Measurements from ENCODE around the gene SLC26A8.
"Not testable (repeated sequence)": the region's sequence is repeated elsewhere in the genome, so short reads cannot be mapped to it uniquely, and the experiment has no call there.

Gene SLC26A8

GRCh38 chr6:35942355-35942754 is 82.1 kb downstream of the SLC26A8 start:
- DNase-seq = no peak

GRCh38 chr6:35941170-35941569 is 83.3 kb downstream of the SLC26A8 start:
- DNase-seq = not testable (repeated sequence)

- not testable (repeated sequence) for DNase-seq
Measured at GRCh38 chr6:35940014-35940413, 84.4 kb downstream of the SLC26A8 start.

- DNase-seq = not testable (repeated sequence)
Measured at GRCh38 chr6:35939259-35939658, 85.2 kb downstream of the SLC26A8 start.

DNA sequence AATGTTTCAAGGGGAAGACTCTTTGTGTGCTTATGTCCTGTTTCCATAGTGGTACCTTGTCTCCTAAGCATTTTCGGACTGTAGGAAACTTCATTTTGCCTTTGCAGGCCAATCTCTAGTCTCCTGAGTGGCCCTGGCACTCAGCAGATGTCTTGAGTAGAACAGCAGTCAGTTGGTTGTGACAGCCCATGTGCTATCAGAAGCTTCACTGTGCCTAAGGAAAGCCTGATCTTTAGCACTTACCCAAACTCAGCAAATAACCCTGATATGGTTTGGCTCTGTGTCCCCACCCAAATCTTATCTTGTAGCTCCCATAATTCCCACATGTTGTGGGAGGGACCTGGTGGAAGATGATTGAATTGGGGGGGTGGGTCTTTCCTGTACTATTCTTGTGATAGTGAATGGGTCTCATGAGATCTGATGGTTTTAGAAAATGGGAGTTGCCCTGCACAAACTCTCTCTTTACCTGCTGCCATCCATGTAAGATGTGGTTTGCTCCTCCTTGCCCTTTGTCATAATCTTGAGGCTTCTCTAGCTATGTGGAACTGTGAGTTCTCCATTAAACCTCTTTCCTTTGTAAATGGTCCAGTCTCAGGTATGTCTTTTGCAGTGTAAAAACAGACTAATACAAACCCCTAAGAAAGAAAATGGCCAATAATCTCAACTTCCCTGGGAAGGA is 87.6 kb downstream of the SLC26A8 start:
- no peak for DNase-seq

DNA sequence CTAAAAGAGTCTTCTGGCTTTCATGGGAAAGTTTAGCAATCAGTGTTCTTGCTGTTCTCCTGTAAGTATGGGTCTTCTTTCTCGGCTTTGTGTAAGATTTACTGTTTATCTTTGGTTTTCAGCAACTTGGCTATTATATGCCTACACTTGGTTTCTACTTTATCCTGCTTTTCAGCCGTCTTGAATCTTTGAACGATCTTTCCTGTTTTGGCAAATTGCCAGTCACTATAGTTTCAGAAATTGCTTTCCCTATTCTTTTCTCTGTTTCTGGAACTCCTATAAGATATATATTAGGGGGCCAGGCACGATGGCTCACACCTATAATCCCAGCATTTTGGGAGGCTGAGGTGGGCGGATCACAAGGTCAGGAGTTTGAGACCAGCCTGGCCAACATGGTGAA is 89.0 kb downstream of the SLC26A8 start:
- no peak for DNase-seq

DNA sequence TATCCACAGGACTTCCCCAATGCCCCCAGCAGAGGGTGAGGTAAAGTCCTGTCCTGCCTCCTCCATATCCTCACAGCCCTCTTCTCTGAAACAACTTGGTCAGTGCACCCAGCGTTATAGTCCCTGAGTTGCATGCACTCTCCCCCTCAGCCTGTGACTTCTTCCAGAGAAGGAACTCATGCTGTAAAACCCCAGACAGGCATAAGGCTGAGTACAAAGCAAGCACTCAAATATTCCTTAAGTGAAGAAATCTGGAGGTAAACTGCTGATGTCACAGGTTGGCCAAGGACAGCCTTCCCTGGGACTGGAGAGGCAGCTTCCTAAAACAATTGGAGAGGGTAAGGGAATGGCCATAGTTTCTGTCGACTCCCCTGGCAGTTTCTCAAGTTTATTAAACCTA is 90.6 kb downstream of the SLC26A8 start:
- DNase-seq = no peak

DNA sequence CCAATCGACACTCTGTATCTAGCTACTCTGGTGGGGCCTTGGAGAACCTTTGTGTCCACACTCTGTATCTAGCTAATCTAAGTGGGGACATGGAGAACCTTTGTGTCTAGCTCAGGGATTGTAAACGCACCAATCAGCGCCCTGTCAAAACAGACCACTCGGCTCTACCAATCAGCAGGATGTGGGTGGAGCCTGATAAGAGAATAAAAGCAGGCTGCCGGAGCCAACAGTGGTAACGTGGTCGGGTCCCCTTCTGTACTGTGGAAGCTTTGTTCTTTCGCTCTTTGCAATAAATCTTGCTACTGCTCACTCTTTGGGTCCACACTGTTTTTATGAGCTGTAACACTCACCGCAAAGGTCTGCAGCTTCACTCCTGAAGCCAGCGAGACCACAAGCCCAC is 92.6 kb downstream of the SLC26A8 start:
- not testable (repeated sequence) for DNase-seq

- DNase-seq = no peak
Measured at GRCh38 chr6:35931120-35931561, 93.3 kb downstream of the SLC26A8 start.

DNA sequence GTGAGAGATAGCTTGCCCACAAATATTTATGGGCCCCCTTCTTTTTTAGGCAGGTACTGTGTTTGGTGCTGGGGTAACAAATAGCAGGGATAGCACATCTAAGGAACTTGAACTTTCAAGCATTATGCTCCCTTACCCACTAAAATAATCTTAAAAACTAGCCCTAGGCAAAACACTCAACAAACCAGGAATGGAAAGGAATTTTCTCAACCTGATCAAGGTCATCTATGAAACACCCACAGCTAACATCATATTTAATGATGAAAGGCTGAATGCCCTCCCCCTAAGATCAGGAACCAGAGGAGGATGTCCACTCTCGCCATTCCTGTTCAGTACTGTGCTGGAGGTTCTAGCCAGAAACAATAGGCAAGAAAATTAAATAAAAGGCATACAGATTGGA is 94.8 kb downstream of the SLC26A8 start:
- DNase-seq = no peak

DNA sequence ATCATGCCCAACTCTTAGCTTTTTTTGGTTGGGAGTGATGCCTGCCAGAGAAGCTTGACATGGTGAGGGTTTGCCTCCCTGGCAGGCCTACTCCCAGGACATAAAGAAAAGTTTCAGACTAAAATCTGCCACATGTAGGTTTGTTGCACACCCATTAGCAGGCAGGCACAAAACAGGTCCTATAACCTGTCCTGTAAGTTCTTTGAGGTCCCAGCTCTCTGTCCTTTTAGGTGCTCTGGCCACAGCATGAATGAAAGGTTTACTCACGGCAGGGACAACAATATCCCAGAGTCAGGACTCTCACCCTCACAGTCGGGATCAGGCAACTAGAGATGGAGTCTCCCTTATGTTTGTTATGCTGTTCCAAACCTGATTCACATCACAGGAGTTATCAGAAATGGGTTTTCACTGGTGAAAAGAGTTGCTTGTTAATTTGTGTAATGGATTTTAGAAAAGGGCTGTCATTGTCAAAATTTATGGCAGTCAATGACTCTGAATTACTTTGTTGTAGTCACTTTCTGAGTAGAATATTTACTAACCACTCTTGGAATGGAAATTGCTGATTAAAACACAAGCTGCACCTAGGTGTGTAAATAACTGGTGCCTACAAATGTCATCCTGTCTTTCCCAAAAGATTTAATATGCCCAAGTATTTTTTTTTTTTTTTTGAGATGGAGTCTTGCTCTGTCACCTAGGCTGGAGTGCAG is 97.8 kb downstream of the SLC26A8 start:
- no peak for DNase-seq

DNA sequence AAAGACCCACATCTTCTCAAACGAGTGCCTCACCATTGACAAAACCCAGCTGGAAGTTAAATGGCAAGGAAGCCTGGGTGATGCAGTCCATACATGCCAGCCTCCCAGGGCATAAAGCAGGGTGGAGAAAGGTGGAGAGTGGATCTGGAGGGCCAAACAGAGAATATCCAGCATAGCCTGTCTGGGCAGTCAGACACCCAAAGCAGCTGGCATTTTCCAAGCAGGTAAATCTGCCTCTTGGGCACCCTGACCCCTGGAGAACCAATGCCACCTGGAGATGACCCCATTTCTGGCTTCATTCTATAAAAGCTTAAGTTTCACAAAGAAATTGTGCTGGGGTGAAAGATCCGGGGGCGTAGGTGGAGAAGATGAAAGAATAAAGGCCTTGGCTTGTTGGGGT is 98.5 kb downstream of the SLC26A8 start:
- DNase-seq = no peak

DNA sequence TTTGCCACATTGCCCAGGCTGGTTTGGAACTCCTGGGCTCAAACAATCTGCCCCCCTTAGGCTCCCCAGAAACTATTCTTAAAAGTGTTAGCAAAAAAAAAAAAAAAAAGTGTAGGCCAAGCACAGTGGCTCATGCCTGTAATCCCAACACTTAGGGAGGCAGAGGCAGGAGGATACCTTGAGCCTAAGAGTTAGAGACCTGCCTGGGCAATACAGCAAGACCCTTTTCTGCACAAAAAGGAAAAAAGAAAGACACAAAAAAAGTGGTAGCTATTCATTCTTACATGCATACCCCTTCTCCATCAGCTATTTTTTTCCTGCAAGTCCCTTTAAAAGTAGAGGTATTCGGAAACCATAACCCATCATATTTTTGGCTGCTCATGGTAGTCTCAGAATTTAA is 100.3 kb downstream of the SLC26A8 start:
- no peak for DNase-seq

GRCh38 chr6:35922139-35922554 is 102.3 kb downstream of the SLC26A8 start:
- DNase-seq = no peak

DNA sequence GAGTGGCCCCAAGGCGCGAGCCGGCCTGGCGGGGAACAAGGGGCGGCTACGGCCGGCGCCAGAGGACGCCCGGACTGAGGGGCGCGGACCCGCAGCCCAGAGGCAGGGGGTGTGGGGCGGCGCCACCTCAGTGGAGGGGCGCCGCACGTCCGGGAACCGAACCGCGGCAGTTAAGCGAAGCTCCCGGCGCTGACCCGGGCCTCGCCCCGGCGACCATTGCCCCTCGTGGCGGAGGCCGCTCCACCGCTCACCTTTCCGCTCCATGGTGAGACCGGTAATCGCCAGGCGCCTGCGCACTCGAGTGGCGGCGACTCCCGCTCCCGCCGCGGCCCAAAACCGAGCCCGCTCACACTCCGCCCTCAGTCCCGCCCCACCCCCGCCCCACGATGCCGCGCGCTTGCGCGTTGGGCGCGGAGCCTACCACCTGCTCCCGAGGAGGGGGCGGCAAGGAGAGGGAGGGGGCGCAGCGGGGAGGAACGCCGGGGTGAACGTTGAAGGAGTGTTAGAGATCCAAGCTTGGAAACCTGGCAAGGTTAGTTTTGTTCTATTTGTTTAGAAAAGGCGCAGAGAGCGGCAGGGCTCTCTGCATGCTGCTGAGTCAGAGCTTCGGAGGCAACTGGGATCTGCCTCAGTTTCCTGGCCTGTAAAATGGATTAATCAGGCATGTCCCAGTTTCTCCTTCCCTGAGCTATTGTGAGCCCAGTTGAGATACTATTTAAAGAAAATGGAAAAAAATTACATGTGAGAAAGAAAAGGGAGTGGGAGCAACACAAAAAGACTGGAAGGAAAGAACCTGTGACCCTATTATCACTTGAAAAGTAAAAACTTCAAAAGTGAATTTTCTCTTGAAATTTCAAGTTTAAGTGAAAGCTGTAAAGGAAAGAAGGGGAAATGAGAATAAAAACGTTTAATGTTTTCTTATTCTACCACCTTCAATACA is 103.4 kb downstream of the SLC26A8 start, which contains the start of gene SRPK1:
Gene SRPK1 (minus strand): TSS at position 306 of the 940 bp plus-strand sequence. CDS start 42 bp downstream, at position 264.
- DNase-seq = peak; percentile 50 to 69

- no peak for DNase-seq
Measured at GRCh38 chr6:35919827-35920751, 104.4 kb downstream of the SLC26A8 start.

DNA sequence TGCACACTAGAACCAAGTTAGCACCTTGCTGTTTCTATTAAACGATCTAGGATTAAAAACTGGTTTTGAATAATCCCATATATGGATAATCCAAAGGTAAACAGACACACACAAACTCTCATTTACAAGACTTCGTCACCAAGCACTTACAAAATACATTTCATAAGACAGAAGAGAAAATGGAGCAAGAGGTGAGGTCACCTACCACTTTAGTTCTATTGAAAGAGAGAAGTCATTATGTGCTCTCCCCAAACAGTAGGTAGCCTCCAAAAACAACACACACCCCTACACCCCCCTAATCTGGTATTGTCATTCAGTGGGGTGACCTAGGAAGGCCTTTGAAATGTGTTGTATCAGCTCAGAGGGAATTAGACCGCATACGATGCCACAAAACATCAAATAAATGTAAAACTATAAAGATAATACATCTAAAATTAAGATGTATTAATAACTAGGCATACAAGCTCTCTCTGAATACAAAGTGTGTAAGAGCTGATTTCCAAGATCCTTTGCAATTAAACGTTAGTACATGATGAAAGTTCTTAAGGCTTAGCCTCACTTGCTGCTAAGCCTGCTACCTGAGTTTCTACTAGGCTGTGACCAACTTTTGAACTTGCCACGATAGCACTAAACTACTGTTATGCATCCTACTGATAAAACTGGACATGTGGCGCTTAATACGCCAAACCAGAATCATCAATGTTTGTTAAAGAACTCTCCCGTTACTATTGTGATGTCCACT is 105.2 kb downstream of the SLC26A8 start:
- DNase-seq = no peak

DNA sequence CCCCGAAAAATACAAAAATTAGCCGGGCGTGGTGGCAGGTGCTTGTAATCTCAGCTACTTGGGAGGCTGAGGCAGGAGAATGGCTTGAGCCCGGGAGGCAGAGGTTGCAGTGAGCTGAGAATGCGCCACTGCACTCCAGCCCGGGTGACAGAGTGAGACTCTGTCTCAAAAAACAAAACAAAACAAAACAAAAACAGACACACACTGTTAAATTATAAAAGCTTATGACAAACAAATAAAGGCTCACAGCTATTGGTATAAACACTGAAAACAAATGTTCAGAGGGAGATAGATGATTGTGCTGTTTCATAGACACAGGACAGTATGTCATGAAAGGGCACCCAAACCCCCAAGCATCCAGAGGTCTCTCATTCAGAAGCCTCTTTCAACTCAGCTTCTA is 107.5 kb downstream of the SLC26A8 start:
- DNase-seq = not testable (repeated sequence)

DNA sequence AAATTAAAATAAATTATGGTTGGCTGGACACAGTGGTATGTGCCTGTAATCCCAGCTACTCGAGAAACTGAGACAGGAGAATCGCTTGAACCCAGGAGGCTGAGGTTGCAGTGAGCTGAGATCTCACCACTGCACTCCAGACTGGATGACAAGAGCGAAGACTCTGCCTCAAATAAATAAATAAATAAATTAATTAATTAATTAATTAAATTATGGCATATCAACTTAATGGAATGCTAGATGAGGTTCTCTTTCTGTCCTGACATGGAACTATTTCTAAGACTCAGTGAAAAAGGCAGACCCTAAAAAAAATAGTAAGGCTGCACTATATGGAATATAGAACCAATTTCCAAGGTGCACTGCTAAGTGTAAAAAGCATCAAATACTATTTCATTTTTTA is 108.4 kb downstream of the SLC26A8 start:
- DNase-seq = no peak

DNA sequence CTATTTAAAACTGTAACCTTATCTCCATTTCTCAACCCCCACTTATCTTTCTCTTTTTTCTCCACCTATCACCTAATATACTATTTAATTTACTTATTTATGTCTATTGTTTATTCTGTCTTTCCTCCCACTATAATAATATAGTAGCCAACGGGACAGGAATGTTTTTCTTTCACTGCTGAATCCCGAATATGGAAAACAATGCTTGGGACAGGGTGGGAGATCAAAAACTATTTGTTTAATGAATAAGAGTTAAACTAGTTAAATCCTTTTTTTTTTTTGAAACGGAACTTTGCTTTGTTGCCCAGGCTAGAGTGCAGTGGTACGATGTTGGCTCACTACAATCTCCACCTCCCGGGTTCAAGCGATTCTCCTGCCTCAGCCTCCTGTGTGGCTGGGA is 109.9 kb downstream of the SLC26A8 start:
- no peak for DNase-seq

All from cerebellar nuclear complex (tissue), 1 donor.